ENCODE results near the gene MYOCOS.

Gene MYOCOS

DNA sequence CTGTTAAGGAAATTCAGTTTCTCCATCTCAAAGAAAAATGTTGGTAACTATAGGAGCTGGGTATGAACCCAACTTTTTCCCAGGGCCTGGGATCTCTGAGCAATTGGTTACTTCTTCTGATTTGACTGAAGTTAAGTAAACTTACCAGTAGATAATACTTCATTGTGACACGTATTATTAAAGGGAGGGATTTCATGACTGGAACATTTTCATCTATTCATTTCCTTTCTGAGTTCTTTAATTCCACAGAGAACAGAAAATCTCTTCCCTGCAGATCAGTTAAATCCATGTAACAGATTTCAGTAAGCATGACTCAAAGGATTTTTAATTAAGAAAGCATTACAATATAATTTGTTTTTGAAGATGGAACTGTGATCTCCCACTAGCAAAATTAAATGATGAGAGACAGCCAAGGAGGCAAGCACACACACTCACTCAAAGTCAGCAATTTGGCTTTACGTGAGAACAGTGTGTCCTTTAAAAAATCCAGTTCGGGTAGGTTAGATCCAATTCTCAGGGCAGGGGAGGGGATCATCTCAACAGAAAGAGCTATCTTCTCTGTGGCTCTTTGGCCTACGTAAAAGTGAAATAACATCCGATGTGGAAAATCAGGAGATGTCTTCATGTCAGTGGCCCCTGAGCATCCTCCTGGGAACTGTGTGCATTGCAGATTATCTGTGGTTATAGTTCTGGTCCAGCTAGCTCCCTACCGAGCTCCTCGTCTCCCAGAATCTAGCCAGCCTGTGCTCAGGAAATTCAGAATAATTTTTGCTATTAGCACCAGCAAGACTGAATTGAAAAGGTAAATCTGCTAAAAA lies 41.2 kb downstream of the MYOCOS start:
- no peak overlapping the region for H3K4me3 ChIP-seq (ENCODE audit: low read depth, low read length)
- TF ChIP-seq, protein P1, sequence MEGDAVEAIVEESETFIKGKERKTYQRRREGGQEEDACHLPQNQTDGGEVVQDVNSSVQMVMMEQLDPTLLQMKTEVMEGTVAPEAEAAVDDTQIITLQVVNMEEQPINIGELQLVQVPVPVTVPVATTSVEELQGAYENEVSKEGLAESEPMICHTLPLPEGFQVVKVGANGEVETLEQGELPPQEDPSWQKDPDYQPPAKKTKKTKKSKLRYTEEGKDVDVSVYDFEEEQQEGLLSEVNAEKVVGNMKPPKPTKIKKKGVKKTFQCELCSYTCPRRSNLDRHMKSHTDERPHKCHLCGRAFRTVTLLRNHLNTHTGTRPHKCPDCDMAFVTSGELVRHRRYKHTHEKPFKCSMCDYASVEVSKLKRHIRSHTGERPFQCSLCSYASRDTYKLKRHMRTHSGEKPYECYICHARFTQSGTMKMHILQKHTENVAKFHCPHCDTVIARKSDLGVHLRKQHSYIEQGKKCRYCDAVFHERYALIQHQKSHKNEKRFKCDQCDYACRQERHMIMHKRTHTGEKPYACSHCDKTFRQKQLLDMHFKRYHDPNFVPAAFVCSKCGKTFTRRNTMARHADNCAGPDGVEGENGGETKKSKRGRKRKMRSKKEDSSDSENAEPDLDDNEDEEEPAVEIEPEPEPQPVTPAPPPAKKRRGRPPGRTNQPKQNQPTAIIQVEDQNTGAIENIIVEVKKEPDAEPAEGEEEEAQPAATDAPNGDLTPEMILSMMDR (IDR thresholded peaks at IDR 0.05; ENCODE audit: borderline replicate concordance, insufficient read depth, low read depth, low read length) = no peak

GRCh38 chr1:171663854-171664575 lies 42.0 kb downstream of the MYOCOS start:
- TF ChIP-seq, protein P1 (IDR thresholded peaks at IDR 0.05; ENCODE audit: borderline replicate concordance, insufficient read depth, low read depth, low read length) = no peak
- H3K4me3 ChIP-seq (ENCODE audit: low read depth, low read length) = no peak overlapping the region

DNA sequence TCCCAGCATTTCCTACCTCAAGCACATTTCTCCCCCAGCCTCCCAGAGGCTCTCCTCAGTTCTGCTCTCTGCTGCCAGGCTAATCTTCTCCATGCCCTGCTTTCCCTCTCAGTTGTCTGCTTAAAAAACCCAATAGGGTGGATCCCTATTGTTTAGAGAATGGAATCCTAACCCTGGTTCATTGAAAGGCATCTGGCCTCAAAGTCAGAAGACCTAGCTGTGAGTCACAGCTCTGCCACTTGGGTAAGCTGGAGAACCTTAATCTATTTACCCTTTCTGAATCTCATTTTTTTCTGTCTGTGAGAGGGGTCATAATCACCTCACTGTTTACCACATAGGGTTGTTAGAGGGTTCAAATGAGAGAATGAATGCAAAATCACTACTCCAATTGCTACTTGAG lies 42.9 kb downstream of the MYOCOS start:
- TF ChIP-seq, protein P1 (IDR thresholded peaks at IDR 0.05; ENCODE audit: borderline replicate concordance, insufficient read depth, low read depth, low read length) = no peak
- H3K4me3 ChIP-seq (ENCODE audit: low read depth, low read length) = no peak overlapping the region

DNA sequence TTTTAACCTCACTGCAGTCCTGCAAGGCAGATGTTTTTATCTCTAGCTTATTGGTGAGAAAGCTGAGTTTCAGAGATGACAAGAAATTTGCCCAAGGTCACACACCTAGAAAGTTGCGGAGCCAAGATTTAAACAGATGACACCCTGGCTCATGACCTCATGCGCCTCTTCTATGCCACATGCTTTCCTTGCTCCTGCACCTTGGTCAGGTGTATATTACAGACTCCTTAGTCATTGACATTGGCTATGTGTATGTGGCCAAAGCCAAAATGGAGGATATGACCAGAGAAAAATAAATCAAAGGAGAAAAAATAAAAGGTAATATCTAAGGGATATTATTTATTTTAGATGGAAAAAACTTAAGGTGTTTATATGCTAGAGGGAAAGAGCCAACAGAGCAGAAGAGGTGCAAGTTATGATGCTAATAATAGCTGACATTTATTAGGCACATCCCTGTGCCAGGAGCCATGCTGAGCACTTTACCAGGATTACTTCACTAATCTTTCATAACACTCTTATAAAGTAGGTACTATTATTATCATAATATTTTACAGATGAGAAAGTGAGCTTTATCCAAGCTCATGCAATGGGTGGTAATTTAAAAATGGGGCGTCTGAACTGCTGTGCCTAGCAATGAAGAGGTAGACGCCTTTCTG lies 44.2 kb downstream of the MYOCOS start:
- no peak overlapping the region for H3K4me3 ChIP-seq (ENCODE audit: low read depth, low read length)
- TF ChIP-seq, protein P1 (IDR thresholded peaks at IDR 0.05; ENCODE audit: borderline replicate concordance, insufficient read depth, low read depth, low read length) = no peak

GRCh38 chr1:171668372-171668771 lies 46.3 kb downstream of the MYOCOS start:
- no peak overlapping the region for H3K4me3 ChIP-seq (ENCODE audit: low read depth, low read length)
- TF ChIP-seq, protein P1 (IDR thresholded peaks at IDR 0.05; ENCODE audit: borderline replicate concordance, insufficient read depth, low read depth, low read length) = no peak

- TF ChIP-seq, protein P1 (IDR thresholded peaks at IDR 0.05; ENCODE audit: borderline replicate concordance, insufficient read depth, low read depth, low read length) = no peak
- H3K4me3 ChIP-seq (ENCODE audit: low read depth, low read length) = no peak overlapping the region
Measured at GRCh38 chr1:171670739-171671138, 48.7 kb downstream of the MYOCOS start.
